Omental fat pad (tissue), 4 donors: ENCODE data around the gene KIAA0319L. TPM values are rescaled to one million over a fixed set of nuclear protein-coding genes. Genes with fewer than 3 reads are reported as not detected.

Experiments used
- ATAC-seq: fragments of 150-250 bp; one replicate; pipeline ENCODE4 v1.9.1; 2016; ENCODE audit warnings: mild to moderate bottlenecking, moderate library complexity; ENCODE audit not compliant: low FRiP score
- DNase-seq: peaks from one replicate; pipeline ENCODE4 v3.0.0-alpha.2; 2019; ENCODE audit warnings: low spot score
- CTCF ChIP-seq, 3 donors: fragments of 450-650 bp; IDR thresholded peaks; one replicate each; pipeline ENCODE4 v1.5.1; 2016 to 2017; ENCODE audit warnings: antibody characterized with exemption in 3 of 3, mild to moderate bottlenecking in 3 of 3, moderate library complexity in 2 of 3
- total RNA-seq, 4 donors: library from RNA; depleted of rRNA; stranded (reverse); fragments of >200 nt; gene quantifications; one replicate each; pipeline ENCODE4 v1.1.0, GENCODE V29; 2016

KIAA0319L gene
- total RNA-seq, 4 donors from 2014 or later, result 38.1 to 99.9 (median 44.2) TPM

GRCh38 chr1:35401049-35401448, 156.2 kb downstream of the KIAA0319L start:
- DNase-seq (no peak), ATAC-seq (no peak)
- no peak for TF ChIP-seq CTCF (IDR thresholded peaks at IDR 0.05)

GRCh38 chr1:35398739-35399138, 158.5 kb downstream of the KIAA0319L start:
- TF ChIP-seq CTCF (IDR thresholded peaks at IDR 0.05), result no peak
- DNase-seq (no peak), ATAC-seq (no peak)

- TF ChIP-seq CTCF (IDR thresholded peaks at IDR 0.05), result no peak
- no peak for DNase-seq
- ATAC-seq, result no peak
Measured at GRCh38 chr1:35394386-35394785, 162.8 kb downstream of the KIAA0319L start.

GRCh38 chr1:35390600-35391494, 166.4 kb downstream of the KIAA0319L start:
- ATAC-seq (no peak), DNase-seq (no peak)
- TF ChIP-seq CTCF (IDR thresholded peaks at IDR 0.05), result no peak

- DNase-seq (no peak), ATAC-seq (no peak)
- TF ChIP-seq CTCF (IDR thresholded peaks at IDR 0.05), result no peak
Measured at GRCh38 chr1:35386959-35387358, 170.2 kb downstream of the KIAA0319L start.

- no peak for DNase-seq
- no peak for TF ChIP-seq CTCF (IDR thresholded peaks at IDR 0.05)
- no peak for ATAC-seq
Measured at GRCh38 chr1:35386290-35386689, 170.9 kb downstream of the KIAA0319L start.

Other genes starting within 250 kb of the KIAA0319L start
- 10 to 100 TPM; 12.2 to 20.9 (median 15.1) TPM for gene NCDN, start 396 bp upstream of the KIAA0319L start, total RNA-seq
- gene TFAP2E, start 15.9 kb upstream of the KIAA0319L start, total RNA-seq, result under 1 TPM; 0.25 to 0.72 (median 0.50) TPM
- gene PSMB2, start 84.1 kb upstream of the KIAA0319L start, total RNA-seq, result 10 to 100 TPM; 31.4 to 39.9 (median 36.1) TPM
- gene C1orf216, start 161.5 kb upstream of the KIAA0319L start, total RNA-seq, result 10 to 100 TPM in 3 of 4 donors, 1 to 10 TPM in 1; 9.6 to 28.8 (median 15.5) TPM
- gene CLSPN, start 212.6 kb upstream of the KIAA0319L start, total RNA-seq, result 1 to 10 TPM in 1 of 4 donors, under 1 TPM in 3; 0.13 to 2.3 (median 0.50) TPM